B cell (primary cell): Measurements from ENCODE around the gene KRTAP1-4. TPM values are rescaled to one million over a fixed set of nuclear protein-coding genes. Genes with fewer than 3 reads are reported as not detected.
"Not testable (repeated sequence)": the region's sequence is repeated elsewhere in the genome, so short reads cannot be mapped to it uniquely, and the experiment has no call there.

Experiments
- ATAC-seq: fragments of 200-7000 bp; cut with Tn5 transposase; one replicate; pipeline ENCODE4 v1.10.0; 2021; ENCODE audit warnings: low read depth, mild to moderate bottlenecking, moderate number of reproducible peaks, moderate library complexity
- CTCF ChIA-PET: fragments of 350-600 bp; sonication (Branson Sonifier 250); formaldehyde crosslinking; loops from one replicate; lab custom pipeline; 2021; ENCODE audit warnings: antibody characterized with exemption, inconsistent platforms; lab: Charles Lee
- POLR2A ChIA-PET: fragments of 350-600 bp; sonication (Branson Sonifier 250); formaldehyde crosslinking; loops from one replicate; lab custom pipeline; 2021; ENCODE audit warnings: antibody characterized with exemption; lab: Charles Lee
- DNase-seq: peaks from one replicate; pipeline ENCODE4 v3.0.0; 2013
- H2AFZ ChIP-seq: 2 replicates; pipeline ENCODE4 v1.6.1; 2012; ENCODE audit warnings: mild to moderate bottlenecking, low read depth, low read length; ENCODE audit not compliant: insufficient read depth, poor library complexity, severe bottlenecking
- H3K27ac ChIP-seq, 2 donors: 1 replicate in 1 of 2; 2 replicates in 1 of 2; pipeline ENCODE4 v1.5.1; 2012 to 2013; ENCODE audit warnings: low read length in 2 of 2, mild to moderate bottlenecking in 2 of 2, moderate library complexity in 1 of 2
- H3K27me3 ChIP-seq, 4 experiments: fragments of 200-600 bp in 1 of 4; sonication (generic) in 1 of 4; replicated peaks in 1 of 4; 1 replicate in 2 of 4; 2 replicates in 2 of 4; pipeline versions ENCODE4 v1.6.1 to v1.7.0; 2013 to 2016; ENCODE audit warnings: low read length in 3 of 4, mild to moderate bottlenecking in 2 of 4, mixed read lengths in 1 of 4, moderate library complexity in 1 of 4; ENCODE audit not compliant: insufficient read depth in 4 of 4, control insufficient read depth in 3 of 4; ENCODE audit errors: control extremely low read depth in 1 of 4
- H3K36me3 ChIP-seq, 2 experiments: replicated peaks in 1 of 2; 1 replicate in 1 of 2; 2 replicates in 1 of 2; pipeline versions ENCODE4 v1.6.1 to v1.7.1; 2013; ENCODE audit warnings: low read length in 1 of 2; ENCODE audit not compliant: insufficient read depth in 2 of 2, control insufficient read depth in 1 of 2; ENCODE audit errors: control extremely low read depth in 1 of 2, extremely low read depth in 1 of 2
- H3K4me1 ChIP-seq, 2 donors: fragments of 200-600 bp in 1 of 2; sonication (generic) in 1 of 2; 1 replicate in 1 of 2; 2 replicates in 1 of 2; pipeline versions ENCODE4 v1.5.1 to v1.6.1; 2013 to 2017; ENCODE audit warnings: low read length in 2 of 2; ENCODE audit not compliant: control insufficient read depth in 2 of 2, insufficient read depth in 2 of 2
- H3K4me2 ChIP-seq: replicated peaks from 2 replicates; pipeline ENCODE3; 2012; ENCODE audit warnings: mild to moderate bottlenecking, low read depth, low read length; ENCODE audit not compliant: poor library complexity, severe bottlenecking
- H3K4me3 ChIP-seq, 5 experiments: fragments of 200-600 bp in 1 of 5; sonication (generic) in 1 of 5; 1 replicate in 3 of 5; 2 replicates in 2 of 5; pipeline versions ENCODE4 v1.5.1 to v1.7.0; 2011 to 2016; ENCODE audit warnings: low read length in 4 of 5, mild to moderate bottlenecking in 4 of 5, low read depth in 2 of 5, control low read depth in 1 of 5, moderate library complexity in 1 of 5; ENCODE audit not compliant: insufficient read depth in 1 of 5; ENCODE audit errors: control extremely low read depth in 1 of 5, extremely low read depth in 1 of 5
- H3K79me2 ChIP-seq: fragments of 200-600 bp; sonication (generic); one replicate; pipeline ENCODE4 v1.6.0; 2016; ENCODE audit warnings: low read length; ENCODE audit not compliant: control insufficient read depth, insufficient read depth
- H3K9ac ChIP-seq: fragments of 200-600 bp; sonication (generic); 2 replicates; pipeline ENCODE4 v1.6.1; 2017; ENCODE audit warnings: mild to moderate bottlenecking, low read length, moderate library complexity
- H3K9me3 ChIP-seq, 3 donors: one replicate each; pipeline versions ENCODE4 v1.6.1 to v1.7.1; 2013; ENCODE audit warnings: low read length in 2 of 3; ENCODE audit not compliant: control insufficient read depth in 2 of 3, insufficient read depth in 1 of 3; ENCODE audit errors: control extremely low read depth in 1 of 3
- H4K20me1 ChIP-seq: 2 replicates; pipeline ENCODE4 v1.6.0; 2012; ENCODE audit warnings: mild to moderate bottlenecking, low read length; ENCODE audit not compliant: insufficient read depth, control insufficient read depth, poor library complexity, severe bottlenecking
- H3K27ac Mint-ChIP-seq: one replicate; pipeline ENCODE4 v1.8.0; 2021; ENCODE audit warnings: mixed read lengths
- H3K27me3 Mint-ChIP-seq: one replicate; pipeline ENCODE4 v1.8.0; 2021; ENCODE audit warnings: mixed read lengths
- H3K4me1 Mint-ChIP-seq: one replicate; pipeline ENCODE4 v1.8.0; 2021; ENCODE audit warnings: mixed read lengths
- H3K4me3 Mint-ChIP-seq: one replicate; pipeline ENCODE4 v1.8.0; 2021; ENCODE audit warnings: mixed read lengths
- H3K9me3 Mint-ChIP-seq: one replicate; pipeline ENCODE4 v1.8.0; 2022; ENCODE audit warnings: mixed read lengths; ENCODE audit not compliant: insufficient read depth
- EZH2 ChIP-seq: IDR thresholded peaks from 2 replicates; pipeline ENCODE4 v1.6.1; 2012; ENCODE audit warnings: borderline replicate concordance, low read depth, mild to moderate bottlenecking, moderate library complexity, low read length; ENCODE audit not compliant: insufficient read depth, poor library complexity, severe bottlenecking
- WGBS: methylation state at CpG from one replicate; pipeline ENCODE4 v1.1.5; 2013; ENCODE audit warnings: missing lambda C conversion rate; ENCODE audit not compliant: insufficient coverage; 5-methylcytosine and 5-hydroxymethylcytosine counted together
- intact Hi-C: fragments of 100-400 bp; cut with micrococcal nuclease; formaldehyde crosslinking; loops from one replicate; pipeline ENCODE4 v1.10.0; 2022
- polyA plus RNA-seq: library from polyadenylated mRNA; depleted of rRNA; stranded (reverse); fragments of >200 nt; gene quantifications from 2 replicates; pipeline ENCODE4 v1.2.3, GENCODE V29; 2012
- total RNA-seq, 2 donors: library from RNA; stranded (reverse); fragments of 120-200 nt in 1 of 2; gene quantifications; 1 replicate in 1 of 2; 2 replicates in 1 of 2; pipeline versions ENCODE4 v1.2.3 to v1.2.4, GENCODE V29; 2013 to 2022
- TF ChIP-seq, protein P1 (sequence below): fragments of 200-600 bp; IDR thresholded peaks from one replicate; pipeline ENCODE4 v1.8.0; 2022; ENCODE audit warnings: antibody characterized with exemption, mild to moderate bottlenecking

KRTAP1-4 gene
- total and polyA plus RNA-seq, 2 donors (not counting 1 experiment from before 2014, with no cell fraction given) = not detected

DNA sequence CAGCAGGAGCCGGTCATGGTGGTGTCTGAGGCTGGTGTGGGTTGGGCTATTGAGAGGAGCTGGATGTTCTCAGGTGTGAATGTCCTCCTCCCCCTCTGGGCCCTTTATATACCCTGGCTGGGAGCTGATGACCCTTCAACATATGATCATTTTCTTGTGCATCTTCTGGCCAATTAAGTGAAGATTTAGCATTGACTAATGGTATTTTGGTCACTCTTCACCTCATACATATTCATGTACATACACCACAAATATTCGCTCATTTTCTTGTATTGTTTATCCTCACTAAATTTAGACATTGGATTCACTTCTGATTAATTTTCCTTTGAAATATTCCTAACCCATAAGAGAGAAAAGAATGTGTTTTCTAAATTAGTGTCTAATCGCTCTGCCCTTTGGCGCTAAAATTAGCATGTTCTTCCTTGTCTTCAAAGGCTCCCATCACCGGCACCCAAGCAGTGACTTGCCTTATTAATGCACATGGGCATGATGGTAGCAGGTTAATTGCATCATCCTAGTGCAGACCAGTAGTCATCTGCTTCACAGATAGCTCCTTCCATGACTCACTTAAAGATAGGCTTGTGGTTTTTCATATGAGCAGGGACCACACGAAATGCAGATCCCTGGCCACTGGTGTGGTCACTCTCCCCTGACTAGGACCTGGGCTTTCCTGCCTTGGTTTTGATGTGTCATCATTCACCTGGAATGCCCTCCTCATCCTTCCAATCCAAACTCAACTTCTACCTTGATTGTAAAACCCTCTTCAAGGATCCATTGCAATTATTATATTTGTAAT, 36.0 kb upstream of the KRTAP1-4 start, which contains the start of gene KRTAP2-4:
Gene KRTAP2-4 (minus strand): TSS at position 51 of the 796 bp plus-strand sequence. CDS start 34 bp downstream, at position 17.
- Histone ChIP-seq H2AFZ (no peak within 1 kb of the TSS), H3K36me3 (no peaks in the 10 kb centered on the region), H3K27me3 (peaks cover 0 to 6% (median 2%) of the 10 kb centered on the region in 4 experiments), H3K9ac (no peak within 1 kb of the TSS), H3K9me3 (no peaks in the 10 kb centered on the region), H3K4me2 (no peak within 1 kb of the TSS), H4K20me1 (no peaks in the 10 kb centered on the region), H3K27ac (no peak within 1 kb of the TSS), H3K4me3 (no peak within 1 kb of the TSS), H3K79me2 (no peaks in the 10 kb centered on the region), H3K4me1 (no peaks in the 10 kb centered on the region)
- DNase-seq (no peak), ATAC-seq (no peak)
- peaks cover 19% of the 10 kb centered on the region for H3K27me3 Mint-ChIP-seq
- no peak for TF ChIP-seq EZH2
- TF ChIP-seq, protein P1, sequence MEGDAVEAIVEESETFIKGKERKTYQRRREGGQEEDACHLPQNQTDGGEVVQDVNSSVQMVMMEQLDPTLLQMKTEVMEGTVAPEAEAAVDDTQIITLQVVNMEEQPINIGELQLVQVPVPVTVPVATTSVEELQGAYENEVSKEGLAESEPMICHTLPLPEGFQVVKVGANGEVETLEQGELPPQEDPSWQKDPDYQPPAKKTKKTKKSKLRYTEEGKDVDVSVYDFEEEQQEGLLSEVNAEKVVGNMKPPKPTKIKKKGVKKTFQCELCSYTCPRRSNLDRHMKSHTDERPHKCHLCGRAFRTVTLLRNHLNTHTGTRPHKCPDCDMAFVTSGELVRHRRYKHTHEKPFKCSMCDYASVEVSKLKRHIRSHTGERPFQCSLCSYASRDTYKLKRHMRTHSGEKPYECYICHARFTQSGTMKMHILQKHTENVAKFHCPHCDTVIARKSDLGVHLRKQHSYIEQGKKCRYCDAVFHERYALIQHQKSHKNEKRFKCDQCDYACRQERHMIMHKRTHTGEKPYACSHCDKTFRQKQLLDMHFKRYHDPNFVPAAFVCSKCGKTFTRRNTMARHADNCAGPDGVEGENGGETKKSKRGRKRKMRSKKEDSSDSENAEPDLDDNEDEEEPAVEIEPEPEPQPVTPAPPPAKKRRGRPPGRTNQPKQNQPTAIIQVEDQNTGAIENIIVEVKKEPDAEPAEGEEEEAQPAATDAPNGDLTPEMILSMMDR = no peak
- 83% methylated on average over 2 of the region's 6 CpGs for WGBS
- H3K4me3 Mint-ChIP-seq = no peak within 1 kb of the TSS
- ChIA-PET POLR2A (no interaction called here), CTCF (no interaction called here)
- intact Hi-C loops = no loop called here
- H3K9me3 Mint-ChIP-seq = no peaks in the 10 kb centered on the region
- H3K27ac Mint-ChIP-seq = no peak within 1 kb of the TSS
- H3K4me1 Mint-ChIP-seq = no peaks in the 10 kb centered on the region

DNA sequence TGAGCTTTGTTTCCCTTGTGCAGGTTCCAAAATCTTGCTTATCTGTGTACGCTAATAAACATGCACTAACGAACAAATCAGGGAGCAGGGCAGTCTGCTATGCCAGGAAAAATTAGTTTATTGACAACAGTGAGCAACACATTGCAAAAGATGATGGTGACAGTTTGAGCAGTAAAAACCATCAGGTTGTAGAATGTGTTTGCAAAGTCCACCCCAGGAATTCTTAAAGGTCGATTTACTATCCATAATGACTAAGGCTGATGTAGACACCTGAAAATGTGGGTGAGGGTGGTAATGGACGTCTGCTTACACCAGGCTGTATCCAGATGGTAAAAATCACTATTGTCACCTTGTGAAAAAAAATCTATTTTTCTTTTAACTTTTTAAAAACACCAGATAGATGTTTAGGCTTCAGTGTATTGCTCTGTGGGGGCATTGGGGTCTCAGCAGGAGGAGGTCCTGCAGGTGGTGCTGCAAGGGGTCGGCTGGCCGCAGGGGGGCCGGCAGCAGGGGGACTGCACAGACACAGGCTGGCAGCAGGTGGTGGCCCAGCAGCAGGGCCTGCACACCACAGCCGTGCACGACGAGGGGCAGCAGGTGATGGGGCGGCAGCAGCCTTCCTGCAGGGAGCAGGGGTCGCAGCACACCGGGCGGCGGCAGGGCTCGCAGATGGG, 35.2 kb upstream of the KRTAP1-4 start:
- H3K4me3 Mint-ChIP-seq, DNase-seq, H3K9ac ChIP-seq, H4K20me1 ChIP-seq, H3K4me3 ChIP-seq, H3K4me1 ChIP-seq, ATAC-seq, H3K27me3 ChIP-seq, H3K27ac ChIP-seq, H3K79me2 ChIP-seq, CTCF ChIA-PET, POLR2A ChIA-PET, H3K36me3 ChIP-seq, H3K27ac Mint-ChIP-seq, H2AFZ ChIP-seq, H3K4me2 ChIP-seq, H3K4me1 Mint-ChIP-seq, H3K9me3 Mint-ChIP-seq, H3K9me3 ChIP-seq, intact Hi-C loops: not testable (repeated sequence)
- peaks cover 28% of the 10 kb centered on the region for H3K27me3 Mint-ChIP-seq
- 100% methylated on average over 2 of the region's 16 CpGs for WGBS
